Activated T-cell treated with anti-CD3 and anti-CD28 coated beads for 48 hours (primary cell): Measurements from ENCODE around the gene GLIS1.
"Not testable (repeated sequence)": the region's sequence is repeated elsewhere in the genome, so short reads cannot be mapped to it uniquely, and the experiment has no call there.

Source experiments
- DNase-seq: peaks from one replicate; pipeline ENCODE4 v3.0.0-alpha.2; 2020; ENCODE audit warnings: low read depth

The GLIS1 gene

DNA sequence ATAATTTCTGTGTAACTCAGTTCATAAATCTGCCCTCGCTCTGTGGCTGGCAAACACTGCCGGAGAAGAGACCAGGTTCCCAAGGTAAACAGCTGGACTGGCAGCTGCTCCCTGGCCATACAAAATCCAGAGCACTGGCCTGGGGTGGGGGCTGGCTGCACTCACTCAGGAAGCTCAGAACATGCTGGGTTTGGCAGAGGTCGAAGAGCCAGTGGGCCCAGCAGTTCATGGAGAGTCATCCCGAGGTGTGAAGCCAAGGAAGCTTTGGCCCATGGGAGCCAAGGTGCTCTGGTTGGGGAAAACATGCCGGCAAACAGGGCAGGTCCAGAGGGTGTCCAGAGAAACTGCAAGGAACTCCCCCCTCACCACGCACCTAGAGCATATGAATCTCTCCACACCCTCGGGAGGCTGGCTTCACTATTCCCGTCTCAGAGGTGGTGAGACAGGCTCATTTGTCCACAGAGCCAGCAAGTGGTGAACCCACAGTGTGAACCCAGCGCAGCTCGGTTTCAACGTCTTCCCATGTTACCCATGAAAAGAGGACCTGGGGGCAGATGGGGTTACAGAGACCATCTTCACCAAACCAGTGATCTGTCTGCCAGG is 177.4 kb downstream of the GLIS1 start:
- DNase-seq: no peak

DNA sequence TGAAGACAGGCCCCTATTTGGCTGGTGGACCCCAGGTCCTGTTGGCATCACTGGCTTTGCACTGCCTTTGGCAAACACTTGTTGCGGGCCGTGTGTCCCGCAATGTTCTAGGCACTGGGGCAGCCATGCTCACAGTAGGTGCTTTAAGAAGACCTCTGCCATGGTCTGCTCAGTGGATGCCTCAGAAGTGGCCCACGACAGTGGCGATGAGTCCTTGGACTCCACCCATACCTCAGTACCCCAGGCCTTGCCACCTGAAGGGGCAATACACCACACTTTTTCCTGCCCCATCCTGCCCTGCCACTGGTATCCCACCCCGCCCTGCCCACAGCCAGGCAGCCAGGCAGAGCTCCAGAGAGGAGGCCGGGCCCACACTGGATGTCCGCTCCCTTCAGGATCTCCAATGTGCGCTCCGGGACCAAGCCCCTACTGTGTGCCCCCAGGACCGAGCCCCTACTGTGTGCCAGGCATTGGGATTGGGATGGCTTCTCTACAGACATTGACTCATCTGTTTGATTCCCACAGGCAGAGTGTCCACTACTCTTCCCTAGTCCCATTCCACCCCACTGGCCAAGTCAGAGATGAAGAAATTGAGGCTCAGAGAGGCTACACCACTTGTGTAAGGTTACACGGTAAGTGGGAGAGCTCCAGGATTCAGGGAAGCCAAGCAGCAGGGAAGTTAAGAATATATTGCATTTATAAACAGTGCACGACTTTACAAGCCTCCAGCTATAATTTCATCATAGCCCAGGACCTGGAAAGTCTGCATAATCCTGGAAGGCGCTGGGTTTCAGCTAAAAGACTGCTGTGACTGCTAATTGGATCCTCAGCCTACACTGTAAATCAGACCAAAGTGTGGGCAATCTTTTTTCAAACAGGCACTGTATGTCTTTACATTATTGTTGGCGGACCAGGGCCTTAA is 178.1 kb downstream of the GLIS1 start:
- no peak for DNase-seq

DNA sequence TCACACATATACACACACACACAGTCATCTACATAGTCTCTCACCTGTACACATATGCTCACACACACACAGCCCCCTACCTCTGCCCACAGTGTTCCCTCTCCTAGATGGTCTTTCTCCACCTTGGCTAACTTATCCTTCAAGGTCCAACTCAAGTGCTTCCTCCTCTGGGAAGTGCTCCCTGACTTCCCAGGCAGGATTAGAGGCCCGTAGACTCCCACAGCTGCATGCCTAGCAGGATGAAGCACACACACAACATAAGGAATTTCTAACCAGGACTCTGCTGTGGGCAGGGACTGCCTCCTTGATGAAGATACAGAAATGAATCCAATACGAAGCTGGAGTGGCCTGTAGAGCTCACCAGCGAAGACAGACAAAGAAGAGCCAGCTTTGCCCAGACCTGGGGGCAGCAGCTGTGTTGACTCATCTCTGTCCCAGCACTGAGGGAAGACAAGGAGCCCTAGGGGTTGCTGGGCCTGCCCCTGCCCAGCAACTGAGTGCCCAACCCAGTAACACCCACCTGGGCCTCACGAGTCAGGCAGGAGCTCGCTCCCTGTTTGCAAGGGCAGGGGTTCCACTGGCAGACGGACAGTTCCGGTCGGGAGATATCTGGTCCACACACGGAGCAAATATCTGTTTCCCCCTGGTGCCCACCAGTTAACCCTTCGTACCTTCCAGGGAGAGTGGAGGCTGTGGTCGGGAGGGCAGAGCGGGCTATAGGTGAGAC is 178.9 kb downstream of the GLIS1 start:
- DNase-seq: no peak

DNA sequence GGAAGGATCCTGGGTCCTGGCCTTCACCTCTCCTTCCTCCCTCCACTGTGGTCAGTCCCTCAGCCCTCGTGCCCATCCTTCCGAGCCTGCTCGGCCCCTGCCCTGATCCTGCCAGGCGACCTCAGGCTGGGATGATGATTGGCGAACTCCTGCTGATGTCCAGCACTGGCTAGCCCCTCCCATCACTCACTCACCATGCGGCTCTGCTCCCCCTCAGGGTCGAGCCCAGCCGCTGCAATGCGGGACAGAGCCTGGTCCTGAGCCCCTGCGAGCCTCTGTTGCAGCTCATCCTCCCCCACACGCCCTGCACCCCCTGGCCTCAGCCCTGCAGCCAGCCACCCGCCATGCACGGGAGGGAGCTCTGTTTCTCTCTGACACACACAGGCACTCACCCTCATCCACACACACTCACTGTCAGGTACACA is 179.6 kb downstream of the GLIS1 start:
- no peak for DNase-seq

DNA sequence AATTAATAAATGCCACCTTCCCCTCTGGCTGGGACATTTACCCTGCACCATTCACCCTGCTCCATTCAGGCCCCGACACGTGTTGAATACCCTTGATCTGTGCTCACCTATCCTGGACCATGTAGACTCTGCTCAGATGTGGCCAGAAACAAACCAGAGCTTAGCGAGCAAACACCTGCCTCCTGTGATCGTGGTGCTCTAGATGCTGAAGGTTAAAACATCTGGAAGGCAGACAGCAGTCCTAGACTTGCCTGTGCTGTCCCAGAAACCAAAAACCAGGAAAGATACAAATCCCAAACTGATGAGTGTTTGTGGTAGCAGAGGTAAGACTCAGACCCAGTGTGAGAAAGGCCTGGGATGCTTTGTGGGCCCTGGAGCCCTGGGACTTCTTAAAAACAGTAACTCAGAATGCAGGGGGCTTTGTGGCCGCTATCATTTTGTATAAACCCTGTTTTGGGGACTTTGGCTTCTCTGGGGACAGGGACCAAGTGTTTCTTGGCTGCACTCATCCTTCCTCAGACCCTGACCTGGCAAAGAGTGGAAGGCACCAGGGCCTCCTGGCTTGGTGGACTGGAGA is 180.1 kb downstream of the GLIS1 start:
- DNase-seq: no peak

DNA sequence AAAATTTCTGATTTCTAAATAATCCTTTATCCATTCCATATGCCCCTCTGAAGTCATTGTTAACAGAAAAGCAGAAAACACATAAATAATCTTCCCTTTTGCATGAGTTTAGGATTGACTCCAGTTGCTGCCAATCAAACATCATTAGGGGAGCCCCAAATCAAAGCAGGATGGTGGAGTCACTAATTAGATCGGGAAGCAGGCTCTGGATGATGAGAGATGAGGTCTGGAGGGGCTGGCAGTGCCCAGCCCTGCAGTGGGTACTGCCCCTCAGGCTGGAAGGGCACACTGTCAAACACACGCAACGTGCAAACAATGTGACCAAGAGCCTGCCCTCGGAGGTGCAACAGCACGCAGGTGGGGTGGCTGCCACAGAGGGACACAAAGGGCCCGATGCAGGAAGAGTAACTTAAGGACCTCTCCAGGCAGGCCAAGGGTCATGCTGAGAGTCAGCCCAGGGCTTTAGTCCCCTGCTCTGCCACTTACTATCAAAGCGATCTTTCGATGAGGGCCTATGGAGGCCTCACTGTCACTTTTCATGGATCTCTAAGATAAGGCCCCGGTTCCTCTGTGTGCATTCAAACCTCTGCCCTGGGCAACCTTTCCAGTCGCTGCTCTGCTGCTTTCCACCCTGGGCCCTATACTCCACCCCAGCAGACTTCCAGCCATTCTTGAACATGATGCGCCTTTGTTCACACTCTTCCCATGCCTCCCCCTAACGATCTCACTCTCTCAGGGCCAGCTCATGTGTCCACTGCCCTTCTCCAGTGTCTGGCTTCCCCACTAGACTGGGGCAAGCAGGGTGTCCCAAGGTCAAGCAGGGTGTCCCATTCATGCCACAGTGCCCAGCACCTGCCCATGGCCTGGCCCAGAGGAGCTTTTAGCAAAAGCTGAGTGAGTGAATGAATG is 180.9 kb downstream of the GLIS1 start:
- DNase-seq: no peak

DNA sequence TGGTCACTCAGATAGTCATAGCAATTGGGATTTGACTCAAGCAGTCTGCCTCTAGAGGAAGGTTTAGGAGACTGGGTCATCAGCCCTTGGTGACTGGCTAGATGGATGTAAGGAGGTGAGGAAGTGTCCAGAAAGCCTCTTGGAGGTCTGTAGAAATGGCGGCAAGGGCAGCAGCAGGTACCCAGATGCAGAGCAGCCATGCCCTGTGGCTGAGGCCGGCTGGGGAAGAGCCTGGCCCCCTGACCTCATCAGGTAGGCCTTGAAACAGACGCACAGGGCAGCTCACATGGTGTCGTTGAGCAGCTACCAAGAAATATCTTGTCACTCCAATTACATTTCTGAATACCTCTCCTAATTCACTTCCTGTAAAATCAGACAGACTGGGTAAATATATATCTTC is 181.6 kb downstream of the GLIS1 start:
- DNase-seq: no peak

DNA sequence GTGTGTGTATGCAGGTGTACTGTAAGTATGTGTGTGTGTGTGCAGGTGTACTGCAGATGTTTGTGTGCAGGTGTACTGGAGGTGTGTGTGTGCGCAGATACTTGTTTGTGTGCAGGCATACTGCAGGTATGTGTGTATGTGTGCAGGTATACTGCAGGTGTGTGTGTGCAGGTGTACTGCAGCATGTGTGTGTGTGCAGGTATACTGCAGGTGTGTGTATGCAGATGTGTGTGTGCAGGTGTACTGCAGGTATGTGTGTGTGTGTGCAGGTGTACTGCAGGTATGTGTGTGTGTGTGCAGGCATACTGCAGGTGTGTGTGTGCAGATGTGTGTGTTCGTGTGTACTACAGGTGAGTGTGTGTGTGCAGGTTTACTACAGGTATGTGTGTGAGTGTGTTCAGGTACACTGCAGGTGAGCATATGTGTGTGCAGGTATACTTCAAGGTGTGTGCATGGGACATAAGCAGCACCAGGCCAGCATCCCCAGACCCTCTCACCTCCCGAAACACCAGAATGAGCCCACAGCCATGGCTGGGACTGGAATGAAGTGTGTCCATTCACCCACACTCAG is 182.2 kb downstream of the GLIS1 start:
- DNase-seq: no peak

DNA sequence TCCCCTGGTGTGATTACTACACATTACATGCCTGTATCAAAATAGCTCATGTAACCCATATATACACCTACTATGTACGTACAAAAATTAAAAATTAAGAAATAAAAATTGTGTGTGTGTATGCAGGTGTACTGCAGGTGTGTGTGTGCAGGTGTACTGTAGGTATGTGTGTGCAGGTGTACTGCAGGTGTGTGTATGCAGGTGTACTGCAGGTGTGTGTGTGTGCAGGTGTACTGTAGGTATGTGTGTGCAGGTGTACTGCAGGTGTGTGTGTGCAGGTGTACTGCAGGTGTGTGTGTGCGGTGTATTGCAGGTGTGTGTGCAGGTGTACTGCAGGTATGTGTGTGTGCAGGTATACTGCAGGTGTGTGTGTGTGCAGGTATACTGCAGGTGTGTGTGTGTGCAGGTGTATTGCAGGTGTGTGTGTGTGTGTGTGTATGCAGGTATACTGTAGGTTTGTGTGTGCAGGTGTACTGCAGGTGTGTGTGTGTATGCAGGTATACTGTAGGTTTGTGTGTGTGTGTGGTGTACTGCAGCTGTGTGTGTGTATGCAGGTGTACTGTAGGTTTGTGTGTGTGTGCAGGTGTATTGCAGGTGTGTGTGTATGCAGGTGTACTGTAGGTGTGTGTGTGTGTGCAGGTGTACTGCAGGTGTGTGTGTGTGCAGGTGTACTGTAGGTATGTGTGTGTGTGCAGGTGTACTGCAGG is 183.2 kb downstream of the GLIS1 start:
- DNase-seq: not testable (repeated sequence)

DNA sequence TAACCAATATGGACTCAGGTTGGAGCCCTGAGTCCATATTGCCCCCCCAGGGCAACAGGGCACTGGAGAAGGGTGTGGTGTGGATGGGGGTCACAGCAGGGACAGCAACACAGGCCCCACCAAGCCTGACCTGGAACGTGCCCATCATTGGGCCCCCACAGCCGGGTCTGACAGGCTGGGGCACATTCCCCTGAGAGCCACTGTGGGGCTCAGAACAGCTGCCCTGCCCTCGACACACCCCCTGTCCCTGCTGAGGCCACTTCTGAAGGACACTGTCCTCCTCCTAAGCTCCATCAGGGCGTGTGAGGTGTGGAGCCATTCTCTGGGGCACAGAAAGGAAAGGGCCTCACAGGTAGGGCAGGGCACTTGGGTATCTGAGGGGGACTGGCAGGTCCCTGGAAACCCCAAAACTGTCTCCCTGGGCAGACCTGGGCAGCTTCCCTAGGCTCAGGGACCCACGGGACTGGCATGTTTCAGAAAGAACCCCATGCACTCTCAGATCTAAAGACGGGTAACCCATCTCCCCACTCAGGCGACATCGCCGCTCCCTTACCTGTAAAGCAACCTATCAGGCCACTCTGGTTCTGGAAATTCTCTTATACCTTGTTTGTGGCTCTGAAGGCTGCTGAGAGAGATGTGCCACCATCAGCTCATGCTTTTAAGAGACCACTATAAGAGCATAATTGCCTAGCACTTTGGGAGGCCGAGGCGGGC is 184.2 kb downstream of the GLIS1 start:
- DNase-seq: no peak

DNA sequence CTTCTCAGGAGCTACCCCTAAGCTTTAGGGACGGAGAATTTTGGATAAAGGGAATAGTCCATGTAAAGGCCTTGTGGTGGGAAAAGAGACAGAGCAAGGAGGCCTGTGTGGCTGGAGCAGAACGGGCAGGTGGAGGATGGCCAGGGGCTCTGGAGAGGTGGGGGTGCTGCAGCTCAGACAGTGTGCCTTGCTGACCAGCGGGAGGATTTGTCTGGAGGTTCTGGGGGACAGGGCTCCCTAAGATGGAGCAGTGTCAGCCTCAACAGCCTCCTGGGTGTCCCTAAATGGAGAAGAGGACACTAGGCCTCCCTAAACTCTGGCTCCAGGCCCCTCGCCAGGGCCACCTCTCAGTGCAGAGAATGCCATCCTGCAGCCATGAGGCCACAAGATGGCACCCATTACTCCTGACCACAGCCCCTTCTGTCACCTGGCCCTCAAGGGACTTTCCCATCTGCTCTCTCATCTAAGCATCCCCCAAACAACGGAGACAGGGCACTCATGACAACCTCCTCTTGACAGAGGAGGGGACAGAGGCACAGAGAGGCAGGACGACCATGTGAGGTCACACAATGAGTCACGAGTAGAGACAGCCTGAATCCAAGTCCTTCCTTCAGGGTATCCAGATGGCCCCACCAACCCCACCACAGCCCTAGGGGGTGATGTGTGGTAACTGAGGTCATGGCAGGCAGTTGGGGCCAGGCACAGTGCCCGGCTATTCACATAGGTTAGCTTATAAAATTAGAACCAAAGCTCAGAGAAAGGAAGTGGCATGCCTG is 185.0 kb downstream of the GLIS1 start:
- DNase-seq: no peak

DNA sequence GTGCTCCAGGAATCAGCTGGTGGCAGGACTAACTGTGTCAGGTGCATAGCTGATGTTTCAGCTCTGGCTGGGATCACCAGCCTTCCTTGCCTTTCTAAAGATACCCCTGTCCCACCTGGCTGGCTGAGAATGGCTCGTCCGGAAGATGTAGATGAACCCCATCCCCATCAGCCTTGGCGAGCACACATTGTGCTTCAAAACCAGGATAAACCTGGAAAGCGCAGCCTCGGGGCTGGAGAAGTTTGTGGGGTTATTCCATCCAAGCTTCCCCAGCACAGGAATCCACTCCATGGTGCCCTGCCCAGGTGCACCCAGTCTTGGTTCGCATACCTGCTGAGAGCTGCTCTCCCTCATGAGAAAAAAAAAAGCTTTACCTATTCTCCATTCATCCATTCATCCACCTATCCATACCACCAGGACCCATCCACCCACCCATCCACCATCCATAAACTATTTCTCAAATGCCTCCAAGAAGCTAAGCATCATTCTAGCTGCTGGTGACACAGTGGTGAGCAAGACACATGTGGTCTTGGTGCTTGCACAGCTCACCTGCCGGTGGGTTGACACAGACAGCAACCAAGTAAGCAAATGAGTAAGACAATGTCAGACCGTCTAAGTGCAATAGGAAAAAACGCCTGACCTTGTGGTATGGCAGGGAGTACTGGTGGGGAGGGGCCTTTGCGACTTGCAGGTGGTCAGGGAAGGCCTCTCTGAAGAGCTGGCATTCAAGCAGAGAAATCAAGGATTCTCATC is 185.8 kb downstream of the GLIS1 start:
- peak; percentile 18 for DNase-seq

DNA sequence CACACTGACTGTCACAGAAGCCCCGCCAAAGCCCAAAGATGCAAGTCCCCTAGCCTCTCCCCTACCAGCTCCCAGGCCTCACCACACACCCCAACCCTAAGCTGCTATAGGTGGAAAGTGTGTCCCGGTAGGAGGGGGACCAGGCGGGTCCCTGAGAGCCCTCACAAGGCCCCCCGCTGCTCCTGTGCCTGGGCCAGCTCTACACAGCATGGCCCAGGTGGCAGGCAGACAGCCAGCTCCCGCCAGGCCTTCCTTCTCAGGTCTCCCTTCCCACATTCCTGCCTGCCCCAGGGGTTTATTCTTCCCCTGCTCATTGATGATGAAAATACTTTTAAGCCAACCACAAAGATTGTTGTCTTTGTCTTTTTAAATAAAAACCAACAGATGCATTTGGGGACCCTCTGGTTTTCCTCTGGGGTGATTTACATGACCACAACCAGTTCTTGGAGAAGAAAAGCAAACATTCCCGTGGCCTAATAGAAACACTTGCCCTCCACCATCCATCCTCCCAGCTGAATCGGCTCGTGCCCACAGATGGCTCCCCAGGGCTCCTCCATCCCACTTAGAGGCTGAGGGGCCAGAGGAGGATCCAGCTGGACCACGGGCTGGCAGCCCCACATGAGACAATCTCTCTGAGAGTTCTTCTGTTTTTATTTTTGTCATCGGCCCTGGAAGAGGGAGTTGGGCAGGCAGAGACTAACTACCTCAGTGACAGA is 186.7 kb downstream of the GLIS1 start:
- no peak for DNase-seq

DNA sequence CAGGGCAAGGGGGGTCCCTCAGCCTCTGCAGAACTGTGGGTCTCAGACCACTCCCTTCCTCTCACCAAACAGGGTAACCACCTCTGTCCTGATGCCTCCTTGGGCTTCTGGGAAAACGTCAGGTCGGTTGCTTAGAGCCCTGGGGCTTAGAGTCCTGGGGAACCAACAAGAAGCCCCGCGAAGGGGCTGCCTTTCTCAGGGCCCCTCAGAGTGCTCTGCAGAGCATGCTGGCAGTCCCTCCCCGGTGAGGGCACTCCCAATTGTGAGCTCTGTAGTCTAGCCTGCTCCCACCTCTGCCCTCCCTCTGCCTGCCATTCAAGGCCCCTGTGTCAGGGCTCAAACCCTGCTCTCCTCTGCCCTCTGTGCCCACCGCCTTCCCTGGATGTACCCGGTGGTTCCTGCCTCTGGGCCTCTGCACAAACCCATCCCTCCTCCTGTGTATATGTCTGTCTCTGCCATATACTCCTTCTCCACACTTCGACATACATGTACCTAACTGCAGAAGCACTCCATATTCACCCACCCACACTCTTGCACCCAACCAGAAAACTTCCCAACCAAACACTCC is 187.5 kb downstream of the GLIS1 start:
- DNase-seq: no peak

DNA sequence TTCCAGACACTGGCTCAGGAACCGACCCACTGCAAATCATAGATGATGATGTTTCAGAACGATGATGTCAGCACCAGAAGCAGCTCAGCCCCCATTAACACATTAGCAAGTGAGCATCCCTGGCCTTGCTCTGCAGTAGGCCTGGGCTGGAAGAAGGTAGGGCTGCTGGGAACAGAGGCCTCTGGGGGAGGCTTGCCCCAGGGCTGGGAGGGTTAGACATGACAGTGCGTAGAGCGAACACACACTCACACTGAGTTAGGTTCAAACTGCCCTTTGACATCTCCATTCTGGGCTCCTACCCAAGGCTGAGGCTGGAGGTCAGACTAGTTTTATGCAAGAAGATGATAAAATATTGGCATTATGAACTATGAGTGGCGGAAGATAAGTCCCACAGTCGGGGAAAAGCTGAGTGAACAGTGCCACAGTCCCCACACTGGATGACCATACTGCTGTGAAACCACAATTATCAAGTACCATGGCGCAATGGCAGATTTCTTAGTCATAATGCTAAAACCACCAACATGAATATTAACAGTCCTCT is 188.7 kb downstream of the GLIS1 start:
- no peak for DNase-seq

DNA sequence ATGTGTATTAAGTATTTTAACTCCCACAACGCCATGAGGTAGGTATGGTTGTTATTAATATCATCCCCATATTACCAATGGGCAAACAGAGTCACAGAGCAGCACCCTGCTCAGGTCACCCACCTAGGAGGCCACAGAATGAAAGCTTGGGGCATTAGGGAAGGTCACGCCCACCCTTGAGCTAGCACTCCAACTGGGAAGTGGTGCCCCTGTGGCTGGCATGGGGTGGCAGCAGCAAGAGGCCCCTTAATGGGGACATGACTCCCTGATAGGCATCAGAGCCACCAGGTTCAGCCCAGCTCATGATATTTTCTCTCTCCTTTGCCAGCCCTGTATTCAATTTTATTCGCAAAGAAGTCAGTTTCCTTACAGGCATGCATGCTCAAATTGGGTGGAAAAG is 189.2 kb downstream of the GLIS1 start:
- no peak for DNase-seq

DNA sequence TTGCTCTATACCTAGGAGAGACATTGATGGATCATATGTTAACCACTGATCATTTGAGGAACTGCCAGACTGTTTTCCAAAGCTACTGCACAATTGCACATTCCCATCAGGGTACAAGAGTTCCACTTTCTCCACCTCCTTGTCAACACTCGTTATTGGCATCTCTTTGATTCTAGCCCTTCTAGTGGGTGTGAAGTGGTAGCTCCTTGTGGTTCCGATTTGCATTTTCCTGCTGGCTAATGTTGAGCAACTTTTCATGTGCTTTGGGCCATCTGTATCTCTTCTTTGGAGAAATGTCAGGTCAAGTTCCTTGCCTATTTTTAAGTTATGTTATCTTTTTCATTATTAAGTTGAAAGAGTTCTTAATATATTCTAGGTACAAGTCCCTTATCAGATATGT is 189.7 kb downstream of the GLIS1 start:
- no peak for DNase-seq
